ENCODE measurements around the gene WNT8B. TPM values are rescaled to one million over a fixed set of nuclear protein-coding genes. Genes with fewer than 3 reads are reported as not detected.

The WNT8B gene
- total RNA-seq, result not detected in 2 replicates

GRCh38 chr10:100462709-100463108 is at the start of gene WNT8B:
Gene WNT8B (plus strand): TSS chr10:100463009. CDS start chr10:100463169, 160 bp downstream.

GRCh38 chr10:100519311-100520051 is 56.7 kb downstream of the WNT8B start, which contains the start of gene SEC31B:
Gene SEC31B (minus strand): TSS chr10:100519861. CDS start chr10:100516952, 2,909 bp downstream.

GRCh38 chr10:100529475-100530298 is 66.9 kb downstream of the WNT8B start, which contains the start of gene NDUFB8:
Gene NDUFB8 (minus strand): TSS chr10:100529871. CDS start chr10:100529851, 20 bp downstream.

Other genes starting within 250 kb of the WNT8B start
- 22.4 and 25.3 TPM in 2 replicates for gene CHUK, start 233.4 kb upstream of the WNT8B start, total RNA-seq
- gene CWF19L1, start 195.4 kb upstream of the WNT8B start, total RNA-seq, result 16.9 and 20.0 TPM in 2 replicates
- gene BLOC1S2, start 176.3 kb upstream of the WNT8B start, total RNA-seq, result 40.3 and 48.0 TPM in 2 replicates
- gene PKD2L1, start 132.8 kb upstream of the WNT8B start, total RNA-seq, result not detected in 2 replicates
- 181 and 458 TPM in 2 replicates for gene SCD, start 115.8 kb upstream of the WNT8B start, total RNA-seq
- 2.7 and 4.8 TPM in 2 replicates for gene SEC31B, start 56.9 kb downstream of the WNT8B start, total RNA-seq
- gene NDUFB8, start 66.9 kb downstream of the WNT8B start, total RNA-seq, result 136 and 148 TPM in 2 replicates
- 16.9 and 18.5 TPM in 2 replicates for gene HIF1AN, start 72.9 kb downstream of the WNT8B start, total RNA-seq

Data from smooth muscle cell of the pulmonary artery (primary cell).